DOHH2 (cell line): ENCODE data around the gene THBS2.

Experiments
- EZH2phosphoT487 ChIP-seq: fragments of 200-600 bp; sonication (generic); IDR thresholded peaks from 2 replicates; pipeline ENCODE4 v1.6.1; 2017; ENCODE audit warnings: borderline replicate concordance, mild to moderate bottlenecking, antibody characterized with exemption, low read length, moderate library complexity, mixed read lengths
- TF ChIP-seq, protein P1 (sequence below): fragments of 200-600 bp; sonication (generic); IDR thresholded peaks from one replicate; pipeline ENCODE4 v1.5.1; 2014; ENCODE audit warnings: antibody characterized with exemption, mild to moderate bottlenecking, low read depth, low read length; ENCODE audit not compliant: poor library complexity, severe bottlenecking

DNA sequence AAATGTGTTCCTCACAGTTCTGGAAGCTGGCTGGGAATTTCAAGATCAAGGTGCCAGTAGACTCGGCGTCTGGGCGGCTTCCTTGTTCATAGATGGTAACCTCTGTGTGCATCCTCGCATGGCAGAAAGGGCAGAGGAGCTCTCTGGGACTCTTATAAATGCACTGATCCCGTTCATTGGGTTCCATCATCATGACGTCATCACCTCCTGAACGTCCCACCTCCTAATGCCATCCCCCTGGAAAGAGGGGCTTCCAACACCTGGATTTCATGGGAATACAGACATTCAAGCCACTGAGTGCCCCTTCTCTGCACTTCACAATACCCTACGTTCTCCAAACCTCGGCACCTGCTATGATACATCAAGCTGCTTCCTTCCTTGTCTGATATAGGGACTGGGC lies 37.5 kb upstream of the THBS2 start:
- TF ChIP-seq, protein P1, sequence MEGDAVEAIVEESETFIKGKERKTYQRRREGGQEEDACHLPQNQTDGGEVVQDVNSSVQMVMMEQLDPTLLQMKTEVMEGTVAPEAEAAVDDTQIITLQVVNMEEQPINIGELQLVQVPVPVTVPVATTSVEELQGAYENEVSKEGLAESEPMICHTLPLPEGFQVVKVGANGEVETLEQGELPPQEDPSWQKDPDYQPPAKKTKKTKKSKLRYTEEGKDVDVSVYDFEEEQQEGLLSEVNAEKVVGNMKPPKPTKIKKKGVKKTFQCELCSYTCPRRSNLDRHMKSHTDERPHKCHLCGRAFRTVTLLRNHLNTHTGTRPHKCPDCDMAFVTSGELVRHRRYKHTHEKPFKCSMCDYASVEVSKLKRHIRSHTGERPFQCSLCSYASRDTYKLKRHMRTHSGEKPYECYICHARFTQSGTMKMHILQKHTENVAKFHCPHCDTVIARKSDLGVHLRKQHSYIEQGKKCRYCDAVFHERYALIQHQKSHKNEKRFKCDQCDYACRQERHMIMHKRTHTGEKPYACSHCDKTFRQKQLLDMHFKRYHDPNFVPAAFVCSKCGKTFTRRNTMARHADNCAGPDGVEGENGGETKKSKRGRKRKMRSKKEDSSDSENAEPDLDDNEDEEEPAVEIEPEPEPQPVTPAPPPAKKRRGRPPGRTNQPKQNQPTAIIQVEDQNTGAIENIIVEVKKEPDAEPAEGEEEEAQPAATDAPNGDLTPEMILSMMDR: no peak
- TF ChIP-seq EZH2phosphoT487: no peak
